Gastrocnemius medialis (tissue), 4 donors: Measurements from ENCODE around the gene SERINC4. TPM values are rescaled to one million over a fixed set of nuclear protein-coding genes. Genes with fewer than 3 reads are reported as not detected.
"Not testable (repeated sequence)": the region's sequence is repeated elsewhere in the genome, so short reads cannot be mapped to it uniquely, and the experiment has no call there.

Source experiments
- ATAC-seq, 2 donors: fragments of 150-250 bp; one replicate each; pipeline ENCODE4 v1.9.1; 2016
- DNase-seq, 2 donors: peaks; one replicate each; pipeline ENCODE4 v3.0.0-alpha.2; 2019
- H3K27ac ChIP-seq, 4 donors: fragments of 200-600 bp; sonication (generic); 1 replicate in 1 of 4; 2 replicates in 3 of 4; pipeline ENCODE4 v1.5.1; 2016 to 2018; ENCODE audit warnings: mild to moderate bottlenecking in 2 of 4, moderate library complexity in 1 of 4
- H3K27me3 ChIP-seq, 3 donors: fragments of 200-600 bp; sonication (generic) in 2 of 3; 1 replicate in 1 of 3; 2 replicates in 2 of 3; pipeline versions ENCODE4 v1.5.1 to v1.6.0; 2016 to 2019; ENCODE audit warnings: mild to moderate bottlenecking in 1 of 3, moderate library complexity in 1 of 3
- H3K36me3 ChIP-seq, 2 donors: fragments of 200-600 bp; sonication (generic) in 1 of 2; one replicate each; pipeline ENCODE4 v1.5.1; 2017 to 2018
- H3K4me1 ChIP-seq, 2 donors: fragments of 200-600 bp; sonication (generic) in 1 of 2; one replicate each; pipeline ENCODE4 v1.5.1; 2016 to 2017; ENCODE audit warnings: mild to moderate bottlenecking in 2 of 2
- H3K4me3 ChIP-seq, 4 donors: fragments of 200-600 bp; sonication (generic) in 3 of 4; 1 replicate in 1 of 4; 2 replicates in 3 of 4; pipeline ENCODE4 v1.5.1; 2016 to 2019; ENCODE audit warnings: mild to moderate bottlenecking in 2 of 4
- H3K9me3 ChIP-seq, 3 donors: fragments of 200-600 bp; sonication (generic) in 2 of 3; 1 replicate in 1 of 3; 2 replicates in 2 of 3; pipeline ENCODE4 v1.5.1; 2016 to 2019
- POLR2A ChIP-seq, 2 donors: fragments of 450-650 bp; IDR thresholded peaks; one replicate each; pipeline ENCODE4 v1.6.1; 2017; ENCODE audit warnings: antibody characterized with exemption in 2 of 2, mild to moderate bottlenecking in 2 of 2, moderate library complexity in 2 of 2
- in situ Hi-C, 4 donors: fragments of 200-750 bp; cut with MboI; loops; one replicate each; pipeline versions ENCODE4 v1.15.0 to v1.8.0; 2017; ENCODE audit warnings: low sequenced_read_pairs in 4 of 4
- intact Hi-C: fragments of 100-400 bp; cut with DNase I; formaldehyde crosslinking; loops from one replicate; pipeline ENCODE4 v1.15.1; 2023; ENCODE audit warnings: low total_unique reads
- total RNA-seq, 4 donors: library from RNA; depleted of rRNA; stranded (reverse); fragments of >200 nt; gene quantifications; one replicate each; pipeline versions ENCODE4 v1.1.0 to v1.2.3, GENCODE V29; 2016
- TF ChIP-seq, protein P1 (sequence below), 5 experiments: fragments of 450-650 bp in 3 of 5; fragments of 200-600 bp in 2 of 5; sonication (generic) in 2 of 5; IDR thresholded peaks in 4 of 5; conservative IDR thresholded peaks in 1 of 5; 1 replicate in 4 of 5; 2 replicates in 1 of 5; pipeline ENCODE4 v1.5.1; 2016 to 2019; ENCODE audit warnings: antibody characterized with exemption in 5 of 5, mild to moderate bottlenecking in 3 of 5, moderate library complexity in 3 of 5

SERINC4 gene
- total RNA-seq, 4 donors from 2014 or later = 0.18 to 0.82 (median 0.29) TPM; not detected in 1

DNA sequence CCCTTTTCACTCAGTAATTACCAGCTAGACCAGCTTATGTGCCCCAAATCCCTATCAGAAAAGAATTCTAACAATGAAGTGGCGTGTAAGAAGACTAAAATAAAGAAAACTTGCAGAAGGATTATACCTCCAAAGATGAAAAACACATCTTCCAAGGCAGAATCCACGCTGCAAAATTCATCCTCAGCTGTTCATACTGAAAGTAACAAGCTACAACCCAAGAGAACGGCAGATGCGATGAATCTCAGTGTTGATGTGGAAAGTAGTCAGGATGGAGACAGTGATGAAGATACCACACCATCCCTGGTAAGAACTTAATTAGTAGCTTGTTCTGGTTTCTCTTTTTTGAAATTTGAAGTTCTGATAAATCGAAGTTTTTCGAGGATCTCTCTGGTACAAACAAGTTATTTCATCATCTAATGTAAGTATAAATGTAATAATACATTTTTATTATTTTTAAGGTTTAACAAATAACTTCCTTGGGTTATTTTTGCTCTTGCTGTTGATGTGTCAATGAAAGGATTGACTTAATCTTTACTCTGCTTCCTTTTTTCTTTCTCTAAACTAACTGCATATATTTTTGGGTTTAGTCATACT lies 28.1 kb upstream of the SERINC4 start:
- in situ Hi-C loops = no loop called here
- Histone ChIP-seq H3K27me3 (peaks cover 4 to 25% (median 24%) of the 10 kb centered on the region in 3 donors), H3K4me3 (no peak overlapping the region), H3K9me3 (no peaks in the 10 kb centered on the region), H3K4me1 (peaks cover 7 to 22% of the 10 kb centered on the region in 2 donors), H3K36me3 (no peaks in the 10 kb centered on the region), H3K27ac (no peak overlapping the region)
- intact Hi-C loops = no loop called here
- DNase-seq (no peak), ATAC-seq (no peak)
- TF ChIP-seq, protein P1, sequence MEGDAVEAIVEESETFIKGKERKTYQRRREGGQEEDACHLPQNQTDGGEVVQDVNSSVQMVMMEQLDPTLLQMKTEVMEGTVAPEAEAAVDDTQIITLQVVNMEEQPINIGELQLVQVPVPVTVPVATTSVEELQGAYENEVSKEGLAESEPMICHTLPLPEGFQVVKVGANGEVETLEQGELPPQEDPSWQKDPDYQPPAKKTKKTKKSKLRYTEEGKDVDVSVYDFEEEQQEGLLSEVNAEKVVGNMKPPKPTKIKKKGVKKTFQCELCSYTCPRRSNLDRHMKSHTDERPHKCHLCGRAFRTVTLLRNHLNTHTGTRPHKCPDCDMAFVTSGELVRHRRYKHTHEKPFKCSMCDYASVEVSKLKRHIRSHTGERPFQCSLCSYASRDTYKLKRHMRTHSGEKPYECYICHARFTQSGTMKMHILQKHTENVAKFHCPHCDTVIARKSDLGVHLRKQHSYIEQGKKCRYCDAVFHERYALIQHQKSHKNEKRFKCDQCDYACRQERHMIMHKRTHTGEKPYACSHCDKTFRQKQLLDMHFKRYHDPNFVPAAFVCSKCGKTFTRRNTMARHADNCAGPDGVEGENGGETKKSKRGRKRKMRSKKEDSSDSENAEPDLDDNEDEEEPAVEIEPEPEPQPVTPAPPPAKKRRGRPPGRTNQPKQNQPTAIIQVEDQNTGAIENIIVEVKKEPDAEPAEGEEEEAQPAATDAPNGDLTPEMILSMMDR (IDR thresholded peaks at IDR 0.05 in 4 of 5, conservative IDR thresholded peaks at IDR 0.05 in 1 of 5) = no peak
- no peak for TF ChIP-seq POLR2A (IDR thresholded peaks at IDR 0.05)

DNA sequence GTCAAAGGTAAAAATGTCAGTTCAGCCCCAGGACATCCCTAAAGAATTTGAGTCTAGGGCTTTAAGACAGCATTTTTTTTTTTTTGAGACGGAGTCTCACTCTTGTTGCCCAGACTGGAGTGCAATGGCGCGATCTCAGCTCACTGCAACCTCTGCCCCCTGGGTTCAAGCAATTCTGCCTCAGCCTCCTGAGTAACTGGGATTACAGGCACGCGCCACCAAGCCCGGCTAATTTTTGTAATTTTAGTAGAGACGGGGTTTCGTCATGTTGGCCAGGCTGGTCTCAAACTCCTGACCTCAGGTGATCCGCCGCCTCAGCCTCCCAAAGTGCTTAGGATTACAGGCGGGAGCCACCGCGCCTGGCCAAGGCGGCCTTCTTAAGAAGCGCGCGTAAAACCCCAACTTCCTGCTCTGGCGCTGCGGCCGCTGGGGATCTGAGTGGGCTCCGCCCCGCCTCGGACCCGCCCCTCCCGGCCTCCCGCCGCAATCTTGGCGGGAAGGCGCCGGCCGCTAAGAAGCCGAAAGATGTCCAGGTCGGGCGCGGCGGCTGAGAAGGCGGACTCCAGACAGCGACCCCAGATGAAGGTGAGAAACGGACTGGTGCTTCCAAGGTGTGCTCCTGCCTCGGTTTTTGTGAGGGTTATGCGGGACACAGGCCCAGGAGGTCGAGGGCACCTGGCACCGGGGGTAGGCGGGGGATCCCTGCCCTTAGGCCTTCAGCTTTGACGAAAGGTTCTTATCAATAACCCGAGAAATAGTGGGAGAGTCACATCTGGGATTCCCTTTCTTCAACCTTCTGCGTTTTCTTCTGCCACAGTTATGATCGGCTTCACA lies 26.7 kb upstream of the SERINC4 start, which contains the start of gene WDR76:
TSS of gene WDR76 (plus strand) at position 495 of the 834 bp plus-strand sequence. CDS start at position 526, 31 bp downstream.
- Histone ChIP-seq H3K27ac (peak within 1 kb of the TSS; percentile 63 to 74 (median 70)), H3K27me3 (peaks cover 4 to 25% (median 24%) of the 10 kb centered on the region in 3 donors), H3K4me1 (peaks cover 17 to 36% of the 10 kb centered on the region in 2 donors), H3K4me3 (peak within 1 kb of the TSS; percentile 45 to 57 (median 51)), H3K9me3 (no peaks in the 10 kb centered on the region), H3K36me3 (peaks cover 0 to under 1% of the 10 kb centered on the region in 2 donors)
- ATAC-seq (no peak), DNase-seq (peak; percentile 53 to 57)
- in situ Hi-C loops (no loop called here), intact Hi-C loops (no loop called here)
- TF ChIP-seq POLR2A (IDR thresholded peaks at IDR 0.05) = peak in 1 of 2 donors; percentile 34
- TF ChIP-seq, protein P1 (IDR thresholded peaks at IDR 0.05 in 4 of 5, conservative IDR thresholded peaks at IDR 0.05 in 1 of 5) = no peak

DNA sequence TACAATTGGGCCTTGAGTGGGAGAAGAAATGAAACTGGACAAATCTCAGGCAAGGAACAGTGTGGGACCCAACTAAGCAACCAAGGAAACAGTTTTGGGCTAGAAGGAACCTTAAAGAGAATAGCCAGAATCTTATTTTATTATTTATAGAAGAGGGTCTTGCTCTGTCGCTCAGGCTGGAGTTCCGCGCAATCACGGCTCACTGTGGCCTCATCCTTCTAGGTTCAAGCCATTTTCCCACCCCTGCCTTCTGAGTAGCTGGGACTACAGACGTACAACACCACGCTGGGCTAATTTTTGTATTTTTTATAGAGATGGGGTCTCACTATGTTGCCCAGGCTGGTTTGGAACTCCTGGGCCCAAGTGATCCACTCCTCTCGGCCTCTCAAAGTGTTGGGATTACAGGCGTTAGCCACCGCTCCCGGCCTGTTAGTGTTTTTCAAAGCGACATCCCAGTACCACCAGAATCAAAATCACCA lies 26.0 kb upstream of the SERINC4 start:
- Histone ChIP-seq H3K36me3 (peaks cover 0 to 7% of the 10 kb centered on the region in 2 donors), H3K9me3 (no peaks in the 10 kb centered on the region), H3K4me1 (peaks cover 18 to 37% of the 10 kb centered on the region in 2 donors), H3K27me3 (peaks cover 4 to 25% (median 24%) of the 10 kb centered on the region in 3 donors), H3K4me3 (peak overlapping the region in 1 of 4 donors; percentile 57), H3K27ac (peak overlapping the region in 2 of 4 donors; percentile 71 to 74)
- ATAC-seq (no peak), DNase-seq (no peak)
- in situ Hi-C loops (no loop called here), intact Hi-C loops (no loop called here)
- TF ChIP-seq, protein P1 (IDR thresholded peaks at IDR 0.05 in 4 of 5, conservative IDR thresholded peaks at IDR 0.05 in 1 of 5) = no peak
- no peak for TF ChIP-seq POLR2A (IDR thresholded peaks at IDR 0.05)

DNA sequence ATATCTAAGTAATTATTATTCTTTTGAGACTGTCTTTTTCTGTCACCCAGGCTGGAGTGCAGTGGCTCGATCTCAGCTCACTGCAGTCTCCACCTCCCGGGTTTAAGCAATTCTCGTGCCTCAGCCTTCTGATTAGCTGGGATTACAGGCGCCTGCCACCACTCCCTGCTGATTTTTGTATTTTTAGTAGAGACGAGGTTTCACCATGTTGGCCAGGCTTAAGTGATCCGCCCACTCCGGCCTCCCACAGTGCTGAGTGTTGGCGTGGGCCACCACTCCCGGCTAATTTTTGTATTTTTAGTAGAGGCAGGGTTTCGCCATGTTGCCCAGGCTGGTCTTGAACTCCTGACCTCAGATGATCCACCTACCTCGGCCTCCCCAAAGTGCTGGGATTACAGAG lies 25.3 kb upstream of the SERINC4 start:
- Histone ChIP-seq H3K4me1 (peaks cover 18 to 37% of the 10 kb centered on the region in 2 donors), H3K27me3 (peaks cover 4 to 25% (median 24%) of the 10 kb centered on the region in 3 donors), H3K4me3 (peak overlapping the region in 1 of 4 donors; percentile 87)
- ATAC-seq, intact Hi-C loops, H3K27ac ChIP-seq, DNase-seq, in situ Hi-C loops, H3K9me3 ChIP-seq, H3K36me3 ChIP-seq: not testable (repeated sequence)
